Neural cell (in vitro differentiated cells): ENCODE data around the gene SLC8A1. TPM values are rescaled to one million over a fixed set of nuclear protein-coding genes. Genes with fewer than 3 reads are reported as not detected.

Experiments used
- H2AFZ ChIP-seq: fragments of 200-600, 300-800 bp; sonication (generic), shearing (Covaris generic); 2 replicates; pipeline ENCODE4 v1.6.0; 2014; ENCODE audit warnings: low read depth, mild to moderate bottlenecking, antibody characterized with exemption, low read length, moderate library complexity
- H3F3A ChIP-seq: fragments of 200-600 bp; shearing (Covaris generic); 2 replicates; pipeline ENCODE4 v1.6.1; 2016; ENCODE audit warnings: mild to moderate bottlenecking, moderate library complexity, mixed read lengths, antibody characterized with exemption, low read length; ENCODE audit not compliant: insufficient read depth, poor library complexity, severe bottlenecking
- H3K27ac ChIP-seq: fragments of 200-600, 300-800 bp; sonication (generic), shearing (Covaris generic); 2 replicates; pipeline ENCODE4 v1.5.1; 2014; ENCODE audit warnings: mild to moderate bottlenecking, low read length, moderate library complexity
- H3K27me3 ChIP-seq: fragments of 300-800, 200-600 bp; sonication (generic), shearing (Covaris generic); 2 replicates; pipeline ENCODE4 v1.6.0; 2014; ENCODE audit warnings: mild to moderate bottlenecking, low read depth, low read length, moderate library complexity; ENCODE audit not compliant: insufficient read depth
- H3K36me3 ChIP-seq: fragments of 300-800, 200-600 bp; sonication (generic), shearing (Covaris generic); 2 replicates; pipeline ENCODE4 v1.5.1; 2014; ENCODE audit warnings: mild to moderate bottlenecking, antibody characterized with exemption, low read length, moderate library complexity; ENCODE audit not compliant: insufficient read depth
- H3K4me2 ChIP-seq: fragments of 300-800, 200-600 bp; sonication (generic), shearing (Covaris generic); 2 replicates; pipeline ENCODE4 v1.6.0; 2014; ENCODE audit warnings: mild to moderate bottlenecking, low read length
- H3K4me3 ChIP-seq: fragments of 300-800, 200-600 bp; sonication (generic), shearing (Covaris generic); 2 replicates; pipeline ENCODE4 v1.5.1; 2014; ENCODE audit warnings: mild to moderate bottlenecking, low read length, moderate library complexity
- H3K79me2 ChIP-seq: fragments of 200-600 bp; shearing (Covaris generic); replicated peaks from 2 replicates; pipeline ENCODE4 v1.6.0; 2014; ENCODE audit warnings: mild to moderate bottlenecking, low read length, moderate library complexity; ENCODE audit not compliant: insufficient read depth
- H3K9ac ChIP-seq: fragments of 300-800, 200-600 bp; sonication (generic), shearing (Covaris generic); 2 replicates; pipeline ENCODE4 v1.6.1; 2016; ENCODE audit warnings: mild to moderate bottlenecking, low read length, mixed read lengths
- H3K9me2 ChIP-seq: fragments of 200-600 bp; shearing (Covaris generic); 2 replicates; pipeline ENCODE4 v1.6.1; 2016; ENCODE audit warnings: mild to moderate bottlenecking, low read length, mixed read lengths; ENCODE audit not compliant: insufficient read depth
- H3K9me3 ChIP-seq: fragments of 200-600, 300-800 bp; sonication (generic), shearing (Covaris generic); 2 replicates; pipeline ENCODE4 v1.6.1; 2016; ENCODE audit warnings: mild to moderate bottlenecking, mixed run types, low read length, moderate library complexity, mixed read lengths
- H4K20me1 ChIP-seq: fragments of 200-600 bp; shearing (Covaris generic); 2 replicates; pipeline ENCODE4 v1.6.1; 2016; ENCODE audit warnings: mild to moderate bottlenecking, mixed run types; ENCODE audit not compliant: insufficient read depth
- EP300 ChIP-seq: fragments of 450-650 bp; conservative IDR thresholded peaks from 2 replicates; pipeline ENCODE4 v1.6.1; 2014; ENCODE audit warnings: antibody characterized with exemption, mild to moderate bottlenecking, moderate library complexity; ENCODE audit not compliant: poor library complexity, severe bottlenecking
- EZH2 ChIP-seq: fragments of 200-600, 300-800 bp; shearing (Covaris generic), sonication (generic); IDR thresholded peaks from 2 replicates; pipeline ENCODE4 v1.6.1; 2014; ENCODE audit warnings: antibody characterized with exemption, low read length, borderline replicate concordance, mild to moderate bottlenecking; ENCODE audit not compliant: insufficient read depth, poor library complexity, severe bottlenecking
- MXI1 ChIP-seq: fragments of 450-650 bp; conservative IDR thresholded peaks from 2 replicates; pipeline ENCODE4 v1.6.1; 2014; ENCODE audit warnings: antibody characterized with exemption, mild to moderate bottlenecking; ENCODE audit not compliant: poor library complexity, severe bottlenecking
- POLR2AphosphoS5 ChIP-seq: IDR thresholded peaks from 2 replicates; pipeline ENCODE4 v1.6.1; 2012
- RAD21 ChIP-seq: fragments of 450-650 bp; conservative IDR thresholded peaks from 2 replicates; pipeline ENCODE4 v1.6.1; 2014; ENCODE audit warnings: antibody characterized with exemption, mild to moderate bottlenecking, moderate library complexity
- REST ChIP-seq: IDR thresholded peaks from 2 replicates; pipeline ENCODE4 v1.6.1; 2012; ENCODE audit warnings: borderline replicate concordance
- SMC3 ChIP-seq: fragments of 450-650 bp; conservative IDR thresholded peaks from 2 replicates; pipeline ENCODE4 v1.6.1; 2014; ENCODE audit warnings: antibody characterized with exemption, mild to moderate bottlenecking, moderate library complexity; ENCODE audit not compliant: poor library complexity
- TAF1 ChIP-seq: IDR thresholded peaks from 2 replicates; pipeline ENCODE4 v1.6.1; 2012; ENCODE audit warnings: low read depth
- polyA plus RNA-seq: library from polyadenylated mRNA; depleted of rRNA; stranded (reverse); fragments of >200 nt; gene quantifications from 2 replicates; pipeline ENCODE4 v1.2.3, GENCODE V29; 2014
- TF ChIP-seq, protein P1 (sequence below): fragments of 450-650 bp; IDR thresholded peaks from 2 replicates; pipeline ENCODE4 v1.5.1; 2014; ENCODE audit warnings: antibody characterized with exemption, mild to moderate bottlenecking, moderate library complexity; ENCODE audit not compliant: poor library complexity, severe bottlenecking

Gene SLC8A1
- polyA plus RNA-seq, 1 donor from 2014 or later = 18.7 TPM

DNA sequence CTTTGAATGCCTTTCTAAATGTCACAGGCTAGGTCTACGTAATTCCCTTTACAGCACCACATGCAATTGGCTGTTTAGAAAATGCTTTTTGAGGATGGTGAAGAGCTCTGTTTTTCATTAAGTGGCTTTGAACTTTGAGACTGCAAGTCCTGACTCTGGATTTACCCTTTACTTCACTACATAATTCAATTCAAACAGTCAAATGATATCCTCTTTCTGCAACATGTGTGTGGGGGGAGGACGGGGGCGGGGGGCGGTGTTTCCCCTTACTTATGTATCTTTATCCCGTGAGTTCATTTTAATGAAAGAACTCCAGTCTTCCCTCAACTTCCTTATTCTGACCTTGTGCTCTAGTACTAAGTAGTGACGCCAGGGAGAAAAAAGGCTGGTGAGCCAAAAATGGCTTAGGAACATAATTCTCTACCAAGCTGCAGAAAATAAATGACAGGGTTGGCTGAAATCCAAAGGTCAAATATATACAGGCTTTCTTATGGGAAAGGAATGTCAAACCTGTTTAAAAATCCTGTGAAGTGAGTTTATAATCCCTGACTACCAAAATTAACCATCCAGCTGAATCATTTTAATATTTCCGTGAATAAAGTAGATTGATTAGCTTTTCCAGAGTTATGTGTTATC lies 119.6 kb downstream of the SLC8A1 start:
- no peaks in the 10 kb centered on the region for H3K79me2 ChIP-seq
- H3K27ac ChIP-seq = no peak overlapping the region
- H4K20me1 ChIP-seq = no peaks in the 10 kb centered on the region
- H3K4me3 ChIP-seq = no peak overlapping the region
- no peak overlapping the region for H2AFZ ChIP-seq
- H3K9me2 ChIP-seq = no peaks in the 10 kb centered on the region
- H3K9me3 ChIP-seq = no peaks in the 10 kb centered on the region
- no peak for TF ChIP-seq RAD21
- no peak for TF ChIP-seq REST
- TF ChIP-seq, protein P1, sequence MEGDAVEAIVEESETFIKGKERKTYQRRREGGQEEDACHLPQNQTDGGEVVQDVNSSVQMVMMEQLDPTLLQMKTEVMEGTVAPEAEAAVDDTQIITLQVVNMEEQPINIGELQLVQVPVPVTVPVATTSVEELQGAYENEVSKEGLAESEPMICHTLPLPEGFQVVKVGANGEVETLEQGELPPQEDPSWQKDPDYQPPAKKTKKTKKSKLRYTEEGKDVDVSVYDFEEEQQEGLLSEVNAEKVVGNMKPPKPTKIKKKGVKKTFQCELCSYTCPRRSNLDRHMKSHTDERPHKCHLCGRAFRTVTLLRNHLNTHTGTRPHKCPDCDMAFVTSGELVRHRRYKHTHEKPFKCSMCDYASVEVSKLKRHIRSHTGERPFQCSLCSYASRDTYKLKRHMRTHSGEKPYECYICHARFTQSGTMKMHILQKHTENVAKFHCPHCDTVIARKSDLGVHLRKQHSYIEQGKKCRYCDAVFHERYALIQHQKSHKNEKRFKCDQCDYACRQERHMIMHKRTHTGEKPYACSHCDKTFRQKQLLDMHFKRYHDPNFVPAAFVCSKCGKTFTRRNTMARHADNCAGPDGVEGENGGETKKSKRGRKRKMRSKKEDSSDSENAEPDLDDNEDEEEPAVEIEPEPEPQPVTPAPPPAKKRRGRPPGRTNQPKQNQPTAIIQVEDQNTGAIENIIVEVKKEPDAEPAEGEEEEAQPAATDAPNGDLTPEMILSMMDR = no peak
- TF ChIP-seq MXI1 = no peak
- TF ChIP-seq EZH2 = no peak
- no peak for TF ChIP-seq EP300
- no peak for TF ChIP-seq POLR2AphosphoS5
- TF ChIP-seq TAF1 = no peak
- TF ChIP-seq SMC3 = no peak
- no peak overlapping the region for H3K9ac ChIP-seq
- H3K36me3 ChIP-seq = no peaks in the 10 kb centered on the region
- no peaks in the 10 kb centered on the region for H3F3A ChIP-seq
- H3K4me2 ChIP-seq = no peak overlapping the region
- H3K27me3 ChIP-seq = no peaks in the 10 kb centered on the region

DNA sequence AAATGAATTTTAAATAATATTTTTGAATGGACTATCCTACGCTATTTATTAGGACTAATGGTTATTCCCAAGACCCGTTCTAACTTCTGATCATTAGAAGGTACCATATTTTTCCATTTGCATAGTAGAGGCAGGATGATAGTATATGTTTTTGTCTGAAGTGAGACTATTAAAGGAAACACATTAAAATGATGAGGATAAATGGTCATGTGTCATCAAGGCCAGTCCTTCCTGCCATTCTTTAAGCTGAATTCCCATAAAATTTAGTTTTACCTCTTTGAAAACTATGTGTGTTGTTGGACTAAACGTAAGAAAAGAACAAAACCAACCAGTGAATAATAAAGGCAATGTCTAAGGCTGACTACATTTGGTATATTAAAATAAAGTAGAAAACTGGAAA lies 121.8 kb downstream of the SLC8A1 start:
- Histone ChIP-seq H3K27me3 (no peaks in the 10 kb centered on the region), H3K9ac (no peak overlapping the region), H3K4me3 (no peak overlapping the region), H3K79me2 (no peaks in the 10 kb centered on the region), H3K27ac (no peak overlapping the region), H3K9me3 (no peaks in the 10 kb centered on the region), H3K36me3 (no peaks in the 10 kb centered on the region), H4K20me1 (no peaks in the 10 kb centered on the region), H3K4me2 (no peak overlapping the region), H3K9me2 (no peaks in the 10 kb centered on the region), H3F3A (no peaks in the 10 kb centered on the region), H2AFZ (no peak overlapping the region)
- TF ChIP-seq SMC3 = no peak
- TF ChIP-seq MXI1 = no peak
- no peak for TF ChIP-seq EZH2
- TF ChIP-seq TAF1 = no peak
- TF ChIP-seq RAD21 = no peak
- no peak for TF ChIP-seq EP300
- TF ChIP-seq, protein P1 = no peak
- no peak for TF ChIP-seq POLR2AphosphoS5
- TF ChIP-seq REST = no peak
